ENCODE results near the gene FAM83B.
"Not testable (repeated sequence)": the region's sequence is repeated elsewhere in the genome, so short reads cannot be mapped to it uniquely, and the experiment has no call there.

The FAM83B gene

GRCh38 chr6:54861905-54862616, 15.5 kb downstream of the FAM83B start:
- DNase-seq (ENCODE audit: low read depth): no peak

- DNase-seq (ENCODE audit: low read depth): no peak
These were observed 17.7 kb downstream of the FAM83B start for GRCh38 chr6:54864272-54864671.

GRCh38 chr6:54865091-54865631, 18.6 kb downstream of the FAM83B start:
- DNase-seq (ENCODE audit: low read depth): no peak

- no peak for DNase-seq (ENCODE audit: low read depth)
These were observed 22.0 kb downstream of the FAM83B start for GRCh38 chr6:54868556-54868955.

GRCh38 chr6:54873599-54873998, 27.0 kb downstream of the FAM83B start:
- no peak for DNase-seq (ENCODE audit: low read depth)

GRCh38 chr6:54874349-54875048, 27.9 kb downstream of the FAM83B start:
- DNase-seq (ENCODE audit: low read depth): no peak

- DNase-seq (ENCODE audit: low read depth): no peak
These were observed 29.0 kb downstream of the FAM83B start for GRCh38 chr6:54875539-54875938.

- DNase-seq (ENCODE audit: low read depth): no peak
These were observed 29.8 kb downstream of the FAM83B start for GRCh38 chr6:54876365-54876764.

- no peak for DNase-seq (ENCODE audit: low read depth)
These were observed 30.3 kb downstream of the FAM83B start for GRCh38 chr6:54876871-54877270.

- DNase-seq (ENCODE audit: low read depth): no peak
These were observed 31.2 kb downstream of the FAM83B start for GRCh38 chr6:54877713-54878317.

- DNase-seq (ENCODE audit: low read depth): no peak
These were observed 32.1 kb downstream of the FAM83B start for GRCh38 chr6:54878718-54879117.

GRCh38 chr6:54879188-54879985, 32.8 kb downstream of the FAM83B start:
- DNase-seq (ENCODE audit: low read depth): no peak

GRCh38 chr6:54881067-54881730, 34.6 kb downstream of the FAM83B start:
- no peak for DNase-seq (ENCODE audit: low read depth)

- DNase-seq (ENCODE audit: low read depth): not testable (repeated sequence)
These were observed 35.3 kb downstream of the FAM83B start for GRCh38 chr6:54881891-54882290.

GRCh38 chr6:54886932-54887584, 40.5 kb downstream of the FAM83B start:
- DNase-seq (ENCODE audit: low read depth): no peak

GRCh38 chr6:54891536-54891935, 45.0 kb downstream of the FAM83B start:
- DNase-seq (ENCODE audit: low read depth): no peak

GRCh38 chr6:54892831-54893230, 46.3 kb downstream of the FAM83B start:
- DNase-seq (ENCODE audit: low read depth): peak; percentile 74

GRCh38 chr6:54893818-54894217, 47.2 kb downstream of the FAM83B start:
- DNase-seq (ENCODE audit: low read depth): no peak

- no peak for DNase-seq (ENCODE audit: low read depth)
These were observed 49.7 kb downstream of the FAM83B start for GRCh38 chr6:54896302-54896701.

GRCh38 chr6:54897462-54898189, 51.1 kb downstream of the FAM83B start:
- DNase-seq (ENCODE audit: low read depth): no peak

Data from HS-5 (cell line).